ENCODE measurements around the gene PSD4. TPM values are rescaled to one million over a fixed set of nuclear protein-coding genes. Genes with fewer than 3 reads are reported as not detected.

Gene PSD4
- total RNA-seq, 2 experiments from 2014 or later, result 329 to 335 TPM

GRCh38 chr2:113219889-113220641, 46.3 kb downstream of the PSD4 start:
- ChIA-PET CTCF (interaction anchor here (0.5 to 1.6 kb wide), 9 partner anchors 15 to 117 kb away, joined by 3 to 4 read pairs (median 3); partner anchors contain the start of gene PSD4), POLR2A (no interaction called here)
- no peak overlapping the region for H3K27ac Mint-ChIP-seq
- peaks cover 3% of the 10 kb centered on the region for H3K27me3 Mint-ChIP-seq
- no peak for DNase-seq
- no peak overlapping the region for H3K4me3 Mint-ChIP-seq
- peaks cover 22% of the 10 kb centered on the region for H3K4me1 Mint-ChIP-seq
- H3K36me3 Mint-ChIP-seq (ENCODE audit: low read depth), result no peaks in the 10 kb centered on the region
- no peaks in the 10 kb centered on the region for H3K9me3 Mint-ChIP-seq

- Mint-ChIP-seq H3K4me3 (no peak overlapping the region), H3K36me3 (ENCODE audit: low read depth) (no peaks in the 10 kb centered on the region)
- POLR2A ChIA-PET, result no interaction called here
These were observed 47.4 kb downstream of the PSD4 start for GRCh38 chr2:113220970-113221708.

DNA sequence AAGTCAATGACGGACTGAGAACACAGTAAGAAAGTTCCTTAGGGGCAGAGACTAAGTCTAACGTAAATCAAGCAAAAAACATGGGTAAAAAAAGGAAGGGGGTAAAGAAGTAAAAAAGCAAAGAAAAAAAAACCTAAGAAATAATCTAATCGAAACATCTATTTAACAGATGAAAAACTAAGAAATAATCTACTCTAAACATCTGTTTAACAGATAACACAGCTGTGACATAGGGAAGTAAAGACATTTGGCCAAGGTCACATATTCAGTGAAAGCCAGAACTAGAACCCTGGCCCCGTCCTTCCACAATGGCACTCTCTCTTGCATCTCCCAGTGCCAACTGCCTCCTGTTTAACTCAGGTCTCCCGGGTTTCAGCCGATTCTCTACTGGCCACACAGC, 48.1 kb downstream of the PSD4 start:
- Mint-ChIP-seq H3K4me1 (peaks cover 22% of the 10 kb centered on the region), H3K27ac (no peak overlapping the region), H3K4me3 (no peak overlapping the region), H3K36me3 (ENCODE audit: low read depth) (no peaks in the 10 kb centered on the region), H3K9me3 (no peaks in the 10 kb centered on the region), H3K27me3 (peaks cover 4% of the 10 kb centered on the region)
- ChIA-PET CTCF (interaction anchor here (0.9 to 2.7 kb wide), 6 partner anchors 9 to 142 kb away, joined by 3 to 13 read pairs (median 4); no protein-coding TSS in a partner anchor), POLR2A (no interaction called here)
- no peak for DNase-seq

More at GRCh38 chr2:113220970-113221708, 47.4 kb downstream of the PSD4 start:
- Mint-ChIP-seq H3K27ac (no peak overlapping the region), H3K9me3 (no peaks in the 10 kb centered on the region), H3K27me3 (peaks cover 4% of the 10 kb centered on the region), H3K4me1 (peaks cover 22% of the 10 kb centered on the region)
- CTCF ChIA-PET, result interaction anchor here (0.9 to 2.7 kb wide), 8 partner anchors 9 to 141 kb away, joined by 3 to 13 read pairs (median 3); partner anchors contain the start of gene PSD4
- DNase-seq, result no peak

DNA sequence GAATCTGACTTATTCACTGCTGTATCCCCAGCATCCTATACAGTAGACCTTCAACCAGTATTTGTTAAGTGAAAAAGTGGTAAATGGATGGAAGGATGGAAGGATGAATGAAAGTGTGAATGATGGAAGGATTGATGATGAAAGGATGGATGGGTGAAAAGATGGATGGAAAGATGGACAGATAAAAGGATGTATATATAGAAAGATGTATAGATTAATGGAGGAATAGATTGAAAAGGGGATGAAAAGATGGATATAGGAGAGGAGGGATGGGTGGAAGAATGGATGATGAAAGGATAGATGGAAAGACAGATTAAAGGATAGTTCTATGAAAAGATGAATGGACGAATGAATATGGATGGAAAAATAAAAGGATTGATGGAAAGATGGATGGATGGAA, 50.0 kb downstream of the PSD4 start:
- Mint-ChIP-seq H3K27me3 (peaks cover 4% of the 10 kb centered on the region), H3K27ac (no peak overlapping the region), H3K36me3 (ENCODE audit: low read depth) (no peaks in the 10 kb centered on the region), H3K9me3 (no peaks in the 10 kb centered on the region), H3K4me3 (no peak overlapping the region), H3K4me1 (peaks cover 8% of the 10 kb centered on the region)
- DNase-seq, result no peak
- POLR2A ChIA-PET, result no interaction called here
- CTCF ChIA-PET, result interaction anchor here (1.2 kb wide), 1 partner anchor 17 kb away, joined by 4 read pairs; no protein-coding TSS in a partner anchor

DNA sequence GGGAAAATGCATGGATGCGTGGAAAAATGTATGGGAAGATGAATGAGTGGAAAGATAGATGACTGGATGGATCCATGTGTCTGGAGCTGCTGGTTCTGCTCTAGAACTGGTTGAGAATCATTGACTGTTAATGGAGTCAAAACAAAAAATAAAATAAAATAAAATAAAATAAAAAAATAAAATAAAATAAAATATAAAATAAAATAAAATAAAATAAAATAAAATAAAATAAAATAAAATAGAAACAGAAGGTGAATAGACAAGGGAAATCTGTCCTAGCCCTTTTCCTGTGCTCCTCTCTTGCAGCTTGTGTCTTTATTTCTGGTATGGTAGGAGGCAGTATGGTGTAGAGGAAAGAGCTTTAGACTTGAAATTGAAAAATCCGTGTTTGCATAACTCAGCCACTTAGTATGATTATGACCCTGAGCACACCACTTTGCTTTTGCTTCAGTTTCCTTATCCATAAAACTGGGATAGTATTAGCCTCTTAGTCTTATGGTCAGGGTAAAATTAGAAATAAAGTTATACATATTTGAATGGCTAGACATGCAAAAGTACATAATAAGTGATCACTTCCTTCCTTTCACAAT, 51.0 kb downstream of the PSD4 start:
- no peaks in the 10 kb centered on the region for H3K36me3 Mint-ChIP-seq (ENCODE audit: low read depth)
- peaks cover 13% of the 10 kb centered on the region for H3K4me1 Mint-ChIP-seq
- no peaks in the 10 kb centered on the region for H3K9me3 Mint-ChIP-seq
- CTCF ChIA-PET, result interaction anchor here (0.7 to 1.2 kb wide), 3 partner anchors 17 to 165 kb away, joined by 3 to 4 read pairs (median 3); no protein-coding TSS in a partner anchor
- POLR2A ChIA-PET, result no interaction called here
- no peak overlapping the region for H3K4me3 Mint-ChIP-seq
- no peak for DNase-seq
- H3K27me3 Mint-ChIP-seq, result peaks cover 4% of the 10 kb centered on the region
- no peak overlapping the region for H3K27ac Mint-ChIP-seq

GRCh38 chr2:113225263-113226259, 51.8 kb downstream of the PSD4 start:
- DNase-seq, result no peak
- ChIA-PET CTCF (interaction anchor here (0.8 to 1.3 kb wide), 3 partner anchors 15 to 145 kb away, joined by 3 to 4 read pairs (median 3); no protein-coding TSS in a partner anchor), POLR2A (no interaction called here)
- Mint-ChIP-seq H3K27ac (no peak overlapping the region), H3K4me1 (peaks cover 18% of the 10 kb centered on the region), H3K36me3 (ENCODE audit: low read depth) (no peaks in the 10 kb centered on the region), H3K4me3 (no peak overlapping the region), H3K27me3 (peaks cover 4% of the 10 kb centered on the region), H3K9me3 (no peaks in the 10 kb centered on the region)

DNA sequence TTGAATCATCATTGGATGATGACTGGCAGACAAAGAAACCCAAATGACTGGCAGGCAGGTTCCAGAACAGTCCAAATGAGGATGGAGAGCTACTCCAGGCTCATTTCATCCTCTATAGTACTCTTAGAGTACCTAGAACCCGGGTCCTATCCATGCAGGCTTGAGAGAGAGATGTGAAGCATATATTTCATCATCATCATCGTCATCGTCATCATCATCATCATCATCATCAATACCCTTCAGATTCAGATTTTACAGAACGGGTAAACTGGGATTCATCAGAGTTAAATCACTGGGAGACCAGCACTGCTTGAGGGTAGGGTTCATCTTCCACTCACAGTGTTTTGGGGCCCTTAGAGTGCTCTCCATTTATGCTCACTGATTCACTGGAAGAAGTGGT, 52.7 kb downstream of the PSD4 start:
- ChIA-PET CTCF (interaction anchor here (0.8 to 1.4 kb wide), 4 partner anchors 10 to 146 kb away, joined by 3 to 8 read pairs (median 4); no protein-coding TSS in a partner anchor), POLR2A (no interaction called here)
- H3K9me3 Mint-ChIP-seq, result no peaks in the 10 kb centered on the region
- H3K27ac Mint-ChIP-seq, result no peak overlapping the region
- H3K27me3 Mint-ChIP-seq, result peaks cover 4% of the 10 kb centered on the region
- no peak overlapping the region for H3K4me3 Mint-ChIP-seq
- no peaks in the 10 kb centered on the region for H3K36me3 Mint-ChIP-seq (ENCODE audit: low read depth)
- DNase-seq, result no peak
- peaks cover 25% of the 10 kb centered on the region for H3K4me1 Mint-ChIP-seq

GRCh38 chr2:113227290-113227689, 53.5 kb downstream of the PSD4 start:
- H3K9me3 Mint-ChIP-seq, result no peaks in the 10 kb centered on the region
- no peak for DNase-seq
- no peak overlapping the region for H3K4me3 Mint-ChIP-seq
- POLR2A ChIA-PET, result no interaction called here
- CTCF ChIA-PET, result interaction anchor here (0.9 to 1.4 kb wide), 3 partner anchors 10 to 44 kb away, joined by 3 to 8 read pairs (median 4); no protein-coding TSS in a partner anchor
- H3K27me3 Mint-ChIP-seq, result peaks cover 2% of the 10 kb centered on the region
- no peaks in the 10 kb centered on the region for H3K36me3 Mint-ChIP-seq (ENCODE audit: low read depth)
- H3K27ac Mint-ChIP-seq, result no peak overlapping the region
- H3K4me1 Mint-ChIP-seq, result peaks cover 25% of the 10 kb centered on the region

- no peak overlapping the region for H3K27ac Mint-ChIP-seq
- no peaks in the 10 kb centered on the region for H3K36me3 Mint-ChIP-seq (ENCODE audit: low read depth)
- peaks cover 2% of the 10 kb centered on the region for H3K27me3 Mint-ChIP-seq
- no peak overlapping the region for H3K4me3 Mint-ChIP-seq
- H3K4me1 Mint-ChIP-seq, result peaks cover 25% of the 10 kb centered on the region
- POLR2A ChIA-PET, result no interaction called here
- CTCF ChIA-PET, result interaction anchor here (0.9 to 1.4 kb wide), 3 partner anchors 11 to 43 kb away, joined by 3 to 8 read pairs (median 4); no protein-coding TSS in a partner anchor
- DNase-seq, result no peak
- no peaks in the 10 kb centered on the region for H3K9me3 Mint-ChIP-seq
These were observed 53.9 kb downstream of the PSD4 start for GRCh38 chr2:113227698-113228097.

DNA sequence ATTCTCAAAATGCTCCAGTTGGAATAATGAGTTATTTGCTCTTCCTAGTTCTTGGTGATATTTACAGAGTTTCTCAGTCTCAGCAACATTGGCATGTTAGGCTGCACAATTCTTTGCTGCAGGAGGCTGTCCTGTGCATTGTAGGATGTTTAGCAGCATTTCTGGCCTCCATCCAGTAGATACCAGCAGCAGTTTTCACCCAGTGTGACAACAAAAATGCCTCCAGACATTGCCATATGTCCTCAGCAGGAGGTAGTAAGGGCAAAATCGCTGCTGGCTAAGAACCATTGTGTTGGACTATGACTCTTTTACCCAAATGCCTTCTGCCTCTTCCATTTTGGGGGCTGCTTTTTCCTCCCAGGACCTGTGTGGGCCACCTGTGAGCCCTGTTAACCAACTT, 54.6 kb downstream of the PSD4 start:
- CTCF ChIA-PET, result interaction anchor here (0.9 to 1.2 kb wide), 2 partner anchors 21 to 43 kb away, joined by 3 to 4 read pairs; no protein-coding TSS in a partner anchor
- Mint-ChIP-seq H3K27me3 (peaks cover 2% of the 10 kb centered on the region), H3K36me3 (ENCODE audit: low read depth) (no peaks in the 10 kb centered on the region), H3K4me3 (no peak overlapping the region), H3K27ac (no peak overlapping the region), H3K9me3 (no peaks in the 10 kb centered on the region), H3K4me1 (peaks cover 25% of the 10 kb centered on the region)
- POLR2A ChIA-PET, result no interaction called here
- DNase-seq, result no peak

DNA sequence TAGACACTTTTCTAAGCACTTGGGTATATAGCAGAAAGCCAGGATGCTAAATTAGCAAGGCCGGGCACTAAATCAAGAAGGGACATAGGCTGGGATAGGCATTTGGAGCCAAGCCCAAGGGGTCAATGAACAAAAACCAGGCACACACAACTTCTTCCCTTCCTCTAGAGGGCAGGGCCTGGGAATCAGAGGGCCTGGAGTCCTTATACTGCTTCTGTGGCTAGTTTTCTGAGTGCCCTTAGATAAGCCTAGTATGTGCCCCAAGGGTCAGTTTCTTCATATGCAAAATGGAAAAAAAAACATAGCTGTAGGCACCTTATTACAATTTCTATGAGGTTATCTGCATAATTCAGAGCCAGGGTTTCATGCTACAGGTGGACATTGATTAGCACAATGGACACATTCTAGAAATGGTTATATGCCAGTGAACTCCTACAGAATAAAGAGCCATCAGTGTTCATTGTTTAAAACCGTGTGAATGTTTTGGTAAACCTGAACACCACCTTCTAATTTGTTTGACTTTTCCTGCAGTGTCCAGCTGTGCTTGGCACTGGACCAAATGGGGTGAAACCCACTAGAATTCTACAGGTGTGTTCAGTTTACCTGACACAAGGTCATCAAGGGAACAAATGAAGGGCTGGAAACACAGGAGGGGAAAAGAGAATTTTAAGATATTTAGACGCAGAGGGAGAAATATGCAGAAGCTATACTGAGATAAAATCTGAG, 55.4 kb downstream of the PSD4 start:
- peaks cover 27% of the 10 kb centered on the region for H3K4me1 Mint-ChIP-seq

More for the DNA sequence above, 55.4 kb downstream of the PSD4 start:
- Mint-ChIP-seq H3K4me3 (no peak overlapping the region), H3K9me3 (no peaks in the 10 kb centered on the region), H3K27me3 (peaks cover 2% of the 10 kb centered on the region), H3K36me3 (ENCODE audit: low read depth) (no peaks in the 10 kb centered on the region), H3K27ac (no peak overlapping the region)
- POLR2A ChIA-PET, result no interaction called here
- CTCF ChIA-PET, result interaction anchor here (0.9 to 2.2 kb wide), 3 partner anchors 17 to 92 kb away, joined by 3 to 6 read pairs (median 3); no protein-coding TSS in a partner anchor
- DNase-seq, result no peak
